ENCODE data around the gene HOXD4. TPM values are rescaled to one million over a fixed set of nuclear protein-coding genes. Genes with fewer than 3 reads are reported as not detected.

The HOXD4 gene
- total RNA-seq, 1 experiment from 2014 or later, result not detected

DNA sequence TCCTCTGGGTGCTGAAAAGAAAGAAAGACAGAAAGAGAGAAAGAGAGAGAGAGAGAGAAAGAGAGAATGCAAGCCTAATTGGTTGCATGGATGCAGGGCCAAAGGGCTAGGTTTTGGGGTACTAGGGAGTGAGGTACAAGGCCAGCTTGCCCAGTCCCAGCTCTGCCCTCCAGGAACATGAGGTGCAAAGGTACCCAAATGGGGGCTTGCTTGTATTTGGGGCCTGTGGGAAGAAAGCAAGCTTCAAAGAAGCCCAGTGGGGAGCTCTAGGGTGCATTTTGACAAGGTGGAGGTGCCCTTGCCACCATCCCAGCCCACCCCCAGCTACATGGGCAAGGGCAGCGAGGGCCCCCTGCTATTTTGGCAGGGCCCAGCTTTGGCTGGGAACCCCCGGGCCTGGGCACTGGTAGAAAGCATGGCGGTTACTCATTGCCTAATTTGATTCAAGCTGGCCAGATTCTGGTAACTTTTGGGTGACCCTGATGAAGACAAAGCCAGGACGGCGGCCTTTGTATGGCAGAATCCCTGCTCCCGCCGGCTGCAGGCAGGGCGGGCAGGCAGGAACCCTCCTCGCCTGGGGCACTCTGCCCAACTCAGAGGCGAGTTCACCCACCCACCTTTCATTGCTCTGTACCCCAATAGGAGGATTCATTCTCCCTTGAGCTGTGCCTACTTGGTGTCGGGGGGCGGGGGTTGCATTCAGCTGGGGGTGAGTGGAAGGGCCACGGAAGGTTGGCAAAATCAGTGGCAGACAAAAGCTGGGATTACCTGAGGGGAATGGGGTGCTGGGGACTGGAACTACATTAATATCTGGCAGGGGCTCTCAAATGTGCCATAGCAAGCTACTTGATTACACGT lies 537 bp upstream of the HOXD4 start:
- TF ChIP-seq ATF3 (CRISPR knock-in tag; conservative IDR thresholded peaks at IDR 0.05) (no peak), CREB1 (CRISPR knock-in tag; IDR thresholded peaks at IDR 0.05) (no peak), GABPB1 (CRISPR knock-in tag; IDR thresholded peaks at IDR 0.05) (no peak), CBFB (CRISPR knock-in tag; IDR thresholded peaks at IDR 0.05; ENCODE audit: low read depth) (no peak), SP1 (CRISPR knock-in tag; conservative IDR thresholded peaks at IDR 0.05) (no peak), ZBTB43 (CRISPR knock-in tag; IDR thresholded peaks at IDR 0.05) (no peak), KAT7 (CRISPR knock-in tag; IDR thresholded peaks at IDR 0.05; ENCODE audit: borderline replicate concordance) (no peak), FOXP4 (CRISPR knock-in tag; IDR thresholded peaks at IDR 0.05) (no peak), ZNF219 (CRISPR knock-in tag; IDR thresholded peaks at IDR 0.05; ENCODE audit: borderline replicate concordance) (no peak), ZNF396 (CRISPR knock-in tag; IDR thresholded peaks at IDR 0.05; ENCODE audit: borderline replicate concordance) (no peak), FOXP1 (CRISPR knock-in tag; IDR thresholded peaks at IDR 0.05; ENCODE audit: borderline replicate concordance) (no peak), HMGXB4 (CRISPR knock-in tag; IDR thresholded peaks at IDR 0.05) (no peak), TP53 (CRISPR knock-in tag; IDR thresholded peaks at IDR 0.05) (no peak), ZNF416 (CRISPR knock-in tag; IDR thresholded peaks at IDR 0.05) (no peak)
- TF ChIP-seq, protein P1, sequence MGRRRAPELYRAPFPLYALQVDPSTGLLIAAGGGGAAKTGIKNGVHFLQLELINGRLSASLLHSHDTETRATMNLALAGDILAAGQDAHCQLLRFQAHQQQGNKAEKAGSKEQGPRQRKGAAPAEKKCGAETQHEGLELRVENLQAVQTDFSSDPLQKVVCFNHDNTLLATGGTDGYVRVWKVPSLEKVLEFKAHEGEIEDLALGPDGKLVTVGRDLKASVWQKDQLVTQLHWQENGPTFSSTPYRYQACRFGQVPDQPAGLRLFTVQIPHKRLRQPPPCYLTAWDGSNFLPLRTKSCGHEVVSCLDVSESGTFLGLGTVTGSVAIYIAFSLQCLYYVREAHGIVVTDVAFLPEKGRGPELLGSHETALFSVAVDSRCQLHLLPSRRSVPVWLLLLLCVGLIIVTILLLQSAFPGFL (CRISPR knock-in tag; IDR thresholded peaks at IDR 0.05; ENCODE audit: borderline replicate concordance), result no peak
- TF ChIP-seq, protein P2, sequence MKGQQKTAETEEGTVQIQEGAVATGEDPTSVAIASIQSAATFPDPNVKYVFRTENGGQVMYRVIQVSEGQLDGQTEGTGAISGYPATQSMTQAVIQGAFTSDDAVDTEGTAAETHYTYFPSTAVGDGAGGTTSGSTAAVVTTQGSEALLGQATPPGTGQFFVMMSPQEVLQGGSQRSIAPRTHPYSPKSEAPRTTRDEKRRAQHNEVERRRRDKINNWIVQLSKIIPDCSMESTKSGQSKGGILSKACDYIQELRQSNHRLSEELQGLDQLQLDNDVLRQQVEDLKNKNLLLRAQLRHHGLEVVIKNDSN (CRISPR knock-in tag; IDR thresholded peaks at IDR 0.05), result no peak
- H3K27ac Mint-ChIP-seq, result no peak overlapping the region
- ChIA-PET CTCF (interaction anchor here (1.0 to 2.0 kb wide), 5 partner anchors 10 to 403 kb away, joined by 3 to 5 read pairs (median 4); no protein-coding TSS in a partner anchor), POLR2A (interaction anchor here (1.6 kb wide), 1 partner anchor 12 kb away, joined by 3 read pairs; no protein-coding TSS in a partner anchor)
- no peaks in the 10 kb centered on the region for H3K36me3 Mint-ChIP-seq
- ATAC-seq (no peak), DNase-seq (ENCODE audit: low spot score) (no peak)
- H3K4me1 Mint-ChIP-seq, result peaks cover 32% of the 10 kb centered on the region
- peaks cover 100% of the 10 kb centered on the region for H3K27me3 Mint-ChIP-seq (ENCODE audit: low read depth)
- no peaks in the 10 kb centered on the region for H3K9me3 Mint-ChIP-seq
- 0 out of 2 replicates have a peak overlapping the region, but pooled peaks have one; percentile 14 for H3K4me3 Mint-ChIP-seq
